ENCODE measurements around the gene PRF1.
"Not testable (repeated sequence)": the region's sequence is repeated elsewhere in the genome, so short reads cannot be mapped to it uniquely, and the experiment has no call there.

The PRF1 gene

DNA sequence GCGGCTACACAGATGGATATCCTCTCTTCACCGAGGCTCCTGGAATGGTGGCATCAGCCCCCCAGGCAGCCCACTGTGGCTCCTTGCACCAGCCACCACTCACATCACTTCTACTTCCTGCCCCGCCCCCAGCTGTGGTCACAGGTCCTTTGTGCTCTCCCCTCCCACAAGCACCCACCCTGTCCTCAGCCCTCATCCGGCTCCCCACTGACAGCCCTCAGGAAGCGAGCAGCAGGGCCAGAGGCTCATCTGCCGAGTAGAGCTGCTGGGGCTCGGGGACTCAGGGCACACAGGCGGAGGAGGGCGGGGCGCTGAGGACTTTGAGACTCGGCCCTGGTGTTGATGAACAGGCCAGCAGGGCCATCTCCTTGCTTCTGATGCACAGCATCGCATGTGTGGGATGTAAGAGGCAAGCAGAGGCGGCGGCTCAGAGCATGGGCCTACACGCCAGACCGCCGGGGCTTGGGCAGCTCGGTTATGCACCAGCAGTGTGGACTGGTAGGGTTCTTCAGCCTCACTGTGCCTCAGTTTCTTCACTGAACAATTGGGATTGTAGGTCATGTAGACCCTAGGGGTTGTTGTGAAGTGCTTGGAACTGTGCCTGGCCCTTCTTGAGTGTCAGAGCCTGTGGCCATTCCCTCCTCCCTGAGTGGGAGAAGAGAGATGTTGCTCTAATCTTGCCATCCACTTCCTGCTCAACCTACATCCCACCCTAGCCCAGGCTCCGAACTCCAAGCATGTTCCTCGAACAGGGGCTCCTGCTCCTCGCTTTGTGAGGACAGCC lies at the start of gene PRF1:
PRF1 (minus strand) TSS at position 77 of the 784 bp plus-strand sequence. CDS start 1,839 bp downstream, outside the sequence.
- peak; percentile 29 to 39 for DNase-seq (ENCODE audit: low read depth in 1 of 2, low spot score in 1 of 2)

- DNase-seq (ENCODE audit: low read depth in 1 of 2, low spot score in 1 of 2): no peak
Measured at GRCh38 chr10:70651661-70652060, 49.1 kb upstream of the PRF1 start.

DNA sequence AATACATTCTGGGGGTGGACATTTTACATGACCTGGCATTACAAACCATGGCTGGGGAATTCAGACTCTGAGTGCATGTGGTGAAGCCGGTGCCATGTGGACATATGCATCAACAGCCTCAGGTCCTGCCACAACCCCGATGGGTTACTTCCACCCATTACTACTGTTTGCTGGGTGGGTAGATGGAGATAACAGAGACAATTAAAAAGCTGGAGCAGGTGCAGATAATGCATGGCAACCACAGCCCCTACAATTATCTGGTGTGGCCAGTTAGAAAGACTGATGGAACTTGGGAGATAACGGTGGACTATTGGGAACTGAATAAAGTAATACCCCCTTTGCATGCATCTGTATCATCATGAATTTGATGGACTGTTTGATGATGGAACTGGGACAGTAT lies 48.2 kb upstream of the PRF1 start:
- no peak for DNase-seq (ENCODE audit: low read depth in 1 of 2, low spot score in 1 of 2)

- DNase-seq (ENCODE audit: low read depth in 1 of 2, low spot score in 1 of 2): no peak
Measured at GRCh38 chr10:70650104-70650503, 47.6 kb upstream of the PRF1 start.

GRCh38 chr10:70649526-70649925 lies 47.0 kb upstream of the PRF1 start:
- no peak for DNase-seq (ENCODE audit: low read depth in 1 of 2, low spot score in 1 of 2)

DNA sequence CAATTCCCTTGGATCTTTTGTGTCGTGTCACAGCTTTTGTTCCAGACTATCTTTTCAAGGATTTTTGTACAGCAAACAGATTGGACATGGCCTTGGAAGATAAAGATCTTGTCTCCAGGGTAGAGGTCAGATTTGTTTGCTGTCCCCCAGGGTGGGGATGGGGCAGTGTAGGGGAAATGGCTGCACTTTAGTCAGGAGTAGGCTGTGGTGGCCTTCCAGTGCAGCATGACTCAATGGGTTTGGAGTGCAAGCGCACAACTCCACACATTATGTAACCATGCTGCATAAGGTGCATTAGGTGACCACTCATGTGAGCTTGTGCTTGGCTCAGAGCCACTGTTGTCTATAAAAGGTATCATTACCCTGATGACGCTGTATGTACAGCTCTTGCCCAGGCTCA lies 45.9 kb upstream of the PRF1 start:
- DNase-seq (ENCODE audit: low read depth in 1 of 2, low spot score in 1 of 2): no peak

GRCh38 chr10:70647086-70647485 lies 44.5 kb upstream of the PRF1 start:
- no peak for DNase-seq (ENCODE audit: low read depth in 1 of 2, low spot score in 1 of 2)

DNA sequence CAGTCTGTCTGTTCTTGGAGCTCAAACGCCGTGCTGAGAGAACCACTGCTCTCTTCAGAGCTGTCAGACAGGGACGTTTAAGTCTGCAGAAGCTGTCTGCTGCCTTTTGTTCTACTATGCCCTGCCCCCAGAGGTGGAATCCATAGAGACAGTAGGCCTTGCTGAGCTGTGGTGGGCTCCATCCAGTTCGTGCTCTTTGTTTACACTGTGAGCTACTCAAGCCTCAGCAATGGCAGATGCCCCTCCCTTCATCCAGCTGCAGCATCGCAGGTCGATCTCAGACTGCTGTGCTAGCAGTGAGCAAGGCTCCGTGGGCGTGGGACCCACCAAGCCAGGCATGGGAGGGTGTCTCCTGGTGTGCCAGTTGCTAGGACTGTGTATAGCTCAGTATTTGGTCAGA lies 42.4 kb upstream of the PRF1 start:
- DNase-seq (ENCODE audit: low read depth in 1 of 2, low spot score in 1 of 2): not testable (repeated sequence)

- DNase-seq (ENCODE audit: low read depth in 1 of 2, low spot score in 1 of 2): not testable (repeated sequence)
Measured at GRCh38 chr10:70643272-70643671, 40.7 kb upstream of the PRF1 start.

DNA sequence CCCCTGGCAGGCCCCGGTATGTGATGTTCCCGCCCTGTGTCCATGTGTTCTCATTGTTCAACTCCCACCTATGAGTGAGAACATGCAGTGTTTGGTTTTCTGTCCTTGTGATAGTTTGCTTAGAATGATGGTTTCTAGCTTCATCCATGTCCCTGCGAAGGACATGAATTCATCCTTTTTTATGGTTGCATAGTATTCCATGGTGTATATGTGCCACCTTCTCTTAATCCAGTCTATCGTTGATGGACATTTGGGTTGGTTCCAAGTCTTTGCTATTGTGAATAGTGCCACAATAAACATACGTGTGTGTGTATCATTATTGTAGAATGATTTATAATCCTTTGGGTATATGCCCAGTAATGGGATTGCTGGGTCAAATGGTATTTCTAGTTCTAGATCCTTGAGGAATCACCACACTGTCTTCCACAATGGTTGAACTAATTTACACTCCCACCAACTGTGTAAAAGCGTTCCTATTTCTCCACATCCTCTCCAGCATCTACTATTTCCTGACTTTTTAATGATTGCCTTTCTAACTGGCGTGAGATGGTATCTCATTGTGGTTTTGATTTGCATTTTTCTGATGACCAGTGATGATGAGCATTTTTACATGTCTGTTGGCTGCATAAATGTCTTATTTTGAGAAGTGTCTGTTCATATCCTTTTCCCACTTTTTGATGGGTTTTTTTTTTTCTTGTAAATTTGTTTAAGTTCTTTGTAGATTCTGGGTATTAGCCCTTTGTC lies 37.3 kb upstream of the PRF1 start:
- not testable (repeated sequence) for DNase-seq (ENCODE audit: low read depth in 1 of 2, low spot score in 1 of 2)

DNA sequence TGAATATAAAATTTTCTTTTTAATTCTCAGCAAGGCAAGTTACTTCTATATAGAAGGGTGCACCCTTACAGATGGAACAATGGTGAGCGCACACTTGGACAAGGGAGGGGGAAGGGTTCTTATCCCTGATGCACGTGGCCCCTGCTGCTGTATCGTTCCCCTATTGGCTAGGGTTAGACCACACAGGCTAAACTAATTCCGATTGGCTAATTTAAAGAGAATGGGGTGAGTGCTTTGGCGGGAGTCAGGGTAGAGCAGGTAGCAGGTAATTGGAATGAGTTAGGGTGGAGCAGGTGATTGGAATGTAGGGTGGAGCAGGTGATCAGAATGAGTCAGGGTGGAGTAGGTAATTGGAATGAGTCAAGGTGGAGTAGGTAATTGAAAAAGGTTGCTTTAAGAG lies 32.0 kb upstream of the PRF1 start:
- not testable (repeated sequence) for DNase-seq (ENCODE audit: low read depth in 1 of 2, low spot score in 1 of 2)

GRCh38 chr10:70634011-70634410 lies 31.5 kb upstream of the PRF1 start:
- no peak for DNase-seq (ENCODE audit: low read depth in 1 of 2, low spot score in 1 of 2)

DNA sequence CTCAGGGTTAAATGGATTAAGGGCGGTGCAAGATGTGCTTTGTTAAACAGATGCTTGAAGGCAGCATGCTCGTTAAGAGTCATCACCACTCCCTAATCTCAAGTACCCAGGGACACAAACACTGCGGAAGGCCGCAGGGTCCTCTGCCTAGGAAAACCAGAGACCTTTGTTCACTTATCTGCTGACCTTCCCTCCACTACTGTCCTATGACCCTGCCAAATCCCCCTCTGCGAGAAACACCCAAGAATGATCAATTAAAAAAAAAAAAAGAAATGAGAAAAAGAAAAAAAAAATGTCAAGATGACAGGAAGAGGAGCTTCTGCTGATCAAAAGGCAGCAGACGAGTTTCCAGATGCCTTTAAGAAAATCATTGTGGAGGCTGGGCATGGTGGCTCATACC lies 29.2 kb upstream of the PRF1 start:
- not testable (repeated sequence) for DNase-seq (ENCODE audit: low read depth in 1 of 2, low spot score in 1 of 2)

DNA sequence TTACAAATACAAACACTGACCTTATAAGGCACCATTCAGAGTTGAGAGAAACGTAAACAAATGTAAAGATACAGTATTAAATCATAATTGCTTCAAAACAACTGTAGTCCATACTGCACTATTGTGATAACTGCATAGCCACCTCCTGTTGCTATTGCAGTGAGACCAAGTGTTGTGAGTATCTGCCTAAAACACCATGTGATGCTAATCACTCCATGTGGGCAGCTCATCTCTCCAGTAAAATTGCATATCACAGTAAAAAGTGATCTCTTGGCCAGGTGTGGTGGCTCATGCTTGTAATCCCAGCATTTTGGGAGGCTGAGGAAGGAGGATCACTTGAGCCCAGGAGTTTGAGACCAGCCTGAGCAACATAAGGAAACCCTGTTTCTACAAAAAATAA lies 26.8 kb upstream of the PRF1 start:
- DNase-seq (ENCODE audit: low read depth in 1 of 2, low spot score in 1 of 2): no peak

GRCh38 chr10:70626056-70626455 lies 23.5 kb upstream of the PRF1 start:
- no peak for DNase-seq (ENCODE audit: low read depth in 1 of 2, low spot score in 1 of 2)

DNA sequence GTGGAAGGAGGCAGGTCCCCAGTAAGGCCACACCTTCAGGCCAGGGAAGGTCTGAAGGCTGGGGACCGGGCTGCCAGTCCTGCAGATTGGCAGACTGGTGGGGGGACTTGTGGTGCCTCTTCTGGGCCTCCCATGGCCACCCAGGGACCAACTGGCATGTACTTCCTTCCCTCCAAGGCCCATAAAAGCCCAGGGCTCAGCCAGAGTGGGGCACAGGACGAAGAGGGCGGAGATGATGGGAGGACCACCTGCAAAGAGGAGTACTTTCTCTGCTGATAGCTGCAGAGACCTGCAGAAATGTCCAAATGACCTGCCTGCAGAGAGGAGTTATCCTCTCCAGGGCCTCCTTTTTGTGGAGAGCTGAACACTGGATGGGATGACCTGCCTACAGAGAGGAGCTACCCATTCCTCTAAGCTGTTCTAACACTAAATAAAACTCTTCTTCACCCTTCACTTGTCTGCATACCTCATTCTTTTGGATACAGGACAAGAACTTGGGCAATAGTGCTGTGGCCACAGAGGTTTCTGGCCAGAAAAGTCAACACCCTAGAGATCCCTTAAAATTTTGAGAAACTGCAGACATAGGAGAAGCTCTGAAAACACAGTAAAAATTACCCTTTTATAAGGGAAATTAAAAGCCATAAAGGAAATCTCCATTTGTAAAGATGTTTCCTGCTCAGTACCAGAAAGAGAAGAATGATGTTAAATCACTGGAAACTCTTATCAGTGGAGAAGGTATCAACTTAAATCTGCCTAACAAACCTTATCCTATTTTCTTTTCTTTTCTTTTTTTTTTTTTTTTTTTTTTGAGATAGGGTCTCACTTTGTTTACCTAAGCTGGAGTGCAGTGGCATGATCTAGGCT lies 20.7 kb upstream of the PRF1 start:
- DNase-seq (ENCODE audit: low read depth in 1 of 2, low spot score in 1 of 2): no peak

- DNase-seq (ENCODE audit: low read depth in 1 of 2, low spot score in 1 of 2): no peak
Measured at GRCh38 chr10:70622541-70622940, 20.0 kb upstream of the PRF1 start.

GRCh38 chr10:70621503-70622078 lies 19.1 kb upstream of the PRF1 start:
- no peak for DNase-seq (ENCODE audit: low read depth in 1 of 2, low spot score in 1 of 2)

DNA sequence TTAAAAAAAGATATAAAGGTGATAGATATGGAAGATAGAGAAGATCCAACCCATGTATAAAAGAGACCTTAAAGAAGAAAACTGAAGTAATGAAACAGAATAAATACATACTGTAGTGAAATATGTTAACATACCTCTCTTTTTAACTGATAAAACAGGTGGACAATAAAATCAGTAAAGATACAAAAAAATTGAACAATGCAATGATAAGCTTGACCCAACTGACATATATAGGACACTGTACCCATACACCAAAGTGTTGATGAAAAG lies 17.4 kb upstream of the PRF1 start:
- DNase-seq (ENCODE audit: low read depth in 1 of 2, low spot score in 1 of 2): no peak

DNA sequence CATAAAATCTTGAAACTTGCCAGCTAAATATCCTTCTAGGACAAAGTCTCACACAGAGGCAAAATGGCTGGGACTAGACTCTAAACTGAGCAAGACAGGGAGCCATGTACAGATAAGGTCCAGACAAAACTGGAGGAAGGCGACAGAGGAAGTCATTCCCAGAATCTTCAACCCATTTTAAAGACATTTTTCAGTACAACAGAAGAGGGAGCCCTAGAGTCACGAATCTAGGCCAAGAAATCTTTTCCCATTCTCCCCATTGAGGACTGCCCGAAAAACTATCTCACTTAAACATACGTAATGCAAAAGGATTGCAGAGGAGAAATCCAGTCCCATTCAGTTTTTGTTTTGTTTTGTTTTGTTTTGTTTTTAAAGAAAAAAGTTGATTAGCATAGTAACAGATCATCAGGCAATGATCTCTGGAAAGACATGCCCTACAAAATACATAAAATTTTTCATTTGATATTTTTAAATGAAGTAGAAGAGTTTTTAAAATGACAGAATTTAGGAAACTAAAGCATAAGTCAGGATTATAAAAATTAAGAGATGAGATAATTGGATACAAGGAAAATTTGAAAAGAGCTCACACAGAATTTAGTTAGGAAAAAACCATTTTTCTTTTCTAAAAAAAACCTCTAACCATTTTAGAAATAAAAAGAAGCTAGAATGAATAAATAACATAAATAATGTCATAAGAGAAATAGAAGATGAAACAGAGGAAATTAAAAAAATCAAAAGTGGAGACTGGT lies 16.9 kb upstream of the PRF1 start:
- DNase-seq (ENCODE audit: low read depth in 1 of 2, low spot score in 1 of 2): no peak

DNA sequence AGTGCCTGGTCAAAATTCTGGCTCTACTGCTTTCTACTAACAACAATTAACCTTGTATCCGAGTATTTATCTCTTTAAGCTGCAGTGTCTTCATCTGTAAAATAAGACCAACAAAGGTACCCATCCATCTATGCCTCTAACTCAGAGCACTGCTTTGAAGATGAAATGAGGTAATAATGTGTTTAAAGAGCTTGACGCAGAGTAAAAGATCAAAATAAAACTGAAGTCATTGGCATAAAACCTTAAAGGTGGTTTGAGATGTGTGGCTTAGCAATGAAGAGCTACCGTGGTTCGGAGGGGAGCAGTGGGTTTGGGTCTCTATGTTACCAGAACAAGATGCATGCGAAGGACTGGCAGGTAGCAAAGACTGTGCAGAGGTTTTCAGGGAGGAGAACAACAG lies 16.1 kb upstream of the PRF1 start:
- DNase-seq (ENCODE audit: low read depth in 1 of 2, low spot score in 1 of 2): no peak
